H9 (cell line): ENCODE results near the gene HEBP2. TPM values are rescaled to one million over a fixed set of nuclear protein-coding genes. Genes with fewer than 3 reads are reported as not detected.

ENCODE experiments used
- DNase-seq: peaks from one replicate; pipeline ENCODE4 v3.0.0-alpha.2; 2017
- H2AFZ ChIP-seq: one replicate; pipeline ENCODE4 v1.6.1; 2013; ENCODE audit warnings: mild to moderate bottlenecking, low read length, control low read depth, moderate library complexity
- H2AK5ac ChIP-seq: 2 replicates; pipeline ENCODE4 v1.6.1; 2013; ENCODE audit warnings: low read length, control low read depth, mixed read lengths; ENCODE audit not compliant: insufficient read length
- H2BK120ac ChIP-seq: one replicate; pipeline ENCODE4 v1.6.1; 2013; ENCODE audit warnings: low read depth, mild to moderate bottlenecking, low read length, control low read depth, inconsistent platforms; ENCODE audit not compliant: poor library complexity, severe bottlenecking
- H2BK12ac ChIP-seq: 2 replicates; pipeline ENCODE4 v1.6.1; 2013; ENCODE audit warnings: low read length, control low read depth, mixed read lengths, low read depth; ENCODE audit not compliant: insufficient read length
- H2BK15ac ChIP-seq: 2 replicates; pipeline ENCODE4 v1.6.1; 2013; ENCODE audit warnings: low read depth, low read length, control low read depth
- H2BK20ac ChIP-seq: one replicate; pipeline ENCODE4 v1.6.1; 2013; ENCODE audit warnings: low read depth, mild to moderate bottlenecking, low read length, control low read depth, inconsistent platforms; ENCODE audit not compliant: poor library complexity, severe bottlenecking
- H2BK5ac ChIP-seq: 2 replicates; pipeline ENCODE4 v1.6.1; 2013; ENCODE audit warnings: low read length, control low read depth, mixed read lengths; ENCODE audit not compliant: insufficient read length
- H3K14ac ChIP-seq: 2 replicates; pipeline ENCODE4 v1.6.1; 2013; ENCODE audit warnings: low read length, control low read depth; ENCODE audit not compliant: insufficient read depth
- H3K18ac ChIP-seq: 2 replicates; pipeline ENCODE4 v1.6.1; 2013; ENCODE audit warnings: low read depth, mild to moderate bottlenecking, mixed read lengths, low read length, control low read depth; ENCODE audit not compliant: insufficient read length
- H3K23ac ChIP-seq: 2 replicates; pipeline ENCODE4 v1.6.1; 2013; ENCODE audit warnings: low read length, control low read depth, mixed read lengths, low read depth; ENCODE audit not compliant: insufficient read length
- H3K23me2 ChIP-seq: 2 replicates; pipeline ENCODE4 v1.6.1; 2013; ENCODE audit warnings: low read depth, mild to moderate bottlenecking, mixed read lengths, low read length, control low read depth; ENCODE audit not compliant: insufficient read length, poor library complexity, severe bottlenecking
- H3K27ac ChIP-seq: 2 replicates; pipeline ENCODE4 v1.5.1; 2013; ENCODE audit warnings: low read length, control low read depth, mixed read lengths, low read depth; ENCODE audit not compliant: insufficient read length
- H3K27me3 ChIP-seq: 2 replicates; pipeline ENCODE4 v1.6.1; 2013; ENCODE audit warnings: low read length, control low read depth, inconsistent platforms; ENCODE audit not compliant: insufficient read depth
- H3K4ac ChIP-seq: 2 replicates; pipeline ENCODE4 v1.6.1; 2013; ENCODE audit warnings: low read depth, mild to moderate bottlenecking, control low read depth, inconsistent platforms, low read length, moderate library complexity
- H3K4me1 ChIP-seq: 2 replicates; pipeline ENCODE4 v1.6.1; 2013; ENCODE audit warnings: low read length, control low read depth, inconsistent platforms; ENCODE audit not compliant: insufficient read depth
- H3K4me2 ChIP-seq: 2 replicates; pipeline ENCODE4 v1.6.1; 2013; ENCODE audit warnings: low read length, control low read depth, mixed read lengths; ENCODE audit not compliant: insufficient read length, insufficient read depth
- H3K56ac ChIP-seq: 2 replicates; pipeline ENCODE4 v1.6.1; 2013; ENCODE audit warnings: low read depth, mild to moderate bottlenecking, mixed read lengths, low read length, control low read depth; ENCODE audit not compliant: insufficient read length
- H3K79me1 ChIP-seq: 2 replicates; pipeline ENCODE4 v1.6.1; 2013; ENCODE audit warnings: low read depth, mild to moderate bottlenecking, moderate library complexity, low read length, control low read depth, inconsistent platforms; ENCODE audit not compliant: insufficient read depth, poor library complexity, severe bottlenecking
- H3K79me2 ChIP-seq: 2 replicates; pipeline ENCODE4 v1.6.1; 2013; ENCODE audit warnings: low read length, control low read depth, inconsistent platforms; ENCODE audit not compliant: insufficient read depth
- H3K9ac ChIP-seq: 2 replicates; pipeline ENCODE4 v1.6.1; 2013; ENCODE audit warnings: low read length, control low read depth, mixed read lengths; ENCODE audit not compliant: insufficient read length; ENCODE audit errors: extremely low read depth
- H3K9me3 ChIP-seq: one replicate; pipeline ENCODE4 v1.6.1; 2013; ENCODE audit warnings: low read depth, low read length, inconsistent platforms; ENCODE audit not compliant: control insufficient read depth
- H3T11ph ChIP-seq: one replicate; pipeline ENCODE4 v1.6.1; 2013; ENCODE audit warnings: mild to moderate bottlenecking, low read length, control low read depth, inconsistent platforms
- H4K20me1 ChIP-seq: one replicate; pipeline ENCODE4 v1.6.1; 2013; ENCODE audit not compliant: control insufficient read depth, insufficient read length, insufficient read depth
- H4K5ac ChIP-seq: 2 replicates; pipeline ENCODE4 v1.6.1; 2013; ENCODE audit warnings: low read depth, mild to moderate bottlenecking, mixed read lengths, low read length, control low read depth; ENCODE audit not compliant: insufficient read length
- H4K8ac ChIP-seq: replicated peaks from 2 replicates; pipeline ENCODE4 v1.6.1; 2013; ENCODE audit warnings: low read length, control low read depth, mixed read lengths, low read depth; ENCODE audit not compliant: insufficient read length
- H4K91ac ChIP-seq: 2 replicates; pipeline ENCODE4 v1.6.1; 2013; ENCODE audit warnings: low read depth, mild to moderate bottlenecking, moderate library complexity, mixed read lengths, low read length, control low read depth; ENCODE audit not compliant: insufficient read length
- H3K27ac Mint-ChIP-seq, 3 experiments: 2 replicates in 2 of 3; 3 replicates in 1 of 3; pipeline ENCODE4 v1.8.0; 2020 to 2021; ENCODE audit warnings: mixed read lengths in 3 of 3, mild to moderate bottlenecking in 1 of 3, moderate library complexity in 1 of 3
- H3K27me3 Mint-ChIP-seq: 2 replicates; pipeline ENCODE4 v1.8.0; 2021; ENCODE audit warnings: low read depth, mild to moderate bottlenecking, moderate library complexity, mixed read lengths
- H3K36me3 Mint-ChIP-seq, 3 experiments: 2 replicates in 2 of 3; 3 replicates in 1 of 3; pipeline ENCODE4 v1.8.0; 2020 to 2021; ENCODE audit warnings: low read depth in 3 of 3, mixed read lengths in 3 of 3; ENCODE audit not compliant: insufficient read depth in 1 of 3
- H3K4me1 Mint-ChIP-seq, 2 experiments: 2 replicates each; pipeline ENCODE4 v1.8.0; 2020; ENCODE audit warnings: mixed read lengths in 2 of 2
- H3K4me3 Mint-ChIP-seq, 2 experiments: 2 replicates in 1 of 2; 3 replicates in 1 of 2; pipeline ENCODE4 v1.8.0; 2020 to 2021; ENCODE audit warnings: mild to moderate bottlenecking in 2 of 2, mixed read lengths in 2 of 2, moderate library complexity in 1 of 2
- H3K9me3 Mint-ChIP-seq, 2 experiments: 2 replicates in 1 of 2; 3 replicates in 1 of 2; pipeline ENCODE4 v1.8.0; 2020; ENCODE audit warnings: mild to moderate bottlenecking in 2 of 2, mixed read lengths in 2 of 2, moderate library complexity in 1 of 2
- WGBS: extraction: QIAGEN DNeasy Blood & Tissue Kit; methylation state at CpG from one replicate; pipeline ENCODE4 v1.1.7; 2013; ENCODE audit warnings: missing lambda C conversion rate, low lambda C conversion rate, mixed read lengths; ENCODE audit not compliant: insufficient read length; ENCODE audit errors: extremely low coverage; 5-methylcytosine and 5-hydroxymethylcytosine counted together
- total RNA-seq: library from RNA; stranded (reverse); gene quantifications from 2 replicates; pipeline ENCODE4 v1.2.1, GENCODE V29; 2021
- TF ChIP-seq, protein P1 (sequence below): fragments of 200-600 bp; sonication (generic); conservative IDR thresholded peaks from 3 replicates; pipeline ENCODE4 v1.8.0; 2021; ENCODE audit warnings: antibody characterized with exemption, mild to moderate bottlenecking

HEBP2 gene
- total RNA-seq, 1 experiment from 2014 or later, result 57.8 TPM

DNA sequence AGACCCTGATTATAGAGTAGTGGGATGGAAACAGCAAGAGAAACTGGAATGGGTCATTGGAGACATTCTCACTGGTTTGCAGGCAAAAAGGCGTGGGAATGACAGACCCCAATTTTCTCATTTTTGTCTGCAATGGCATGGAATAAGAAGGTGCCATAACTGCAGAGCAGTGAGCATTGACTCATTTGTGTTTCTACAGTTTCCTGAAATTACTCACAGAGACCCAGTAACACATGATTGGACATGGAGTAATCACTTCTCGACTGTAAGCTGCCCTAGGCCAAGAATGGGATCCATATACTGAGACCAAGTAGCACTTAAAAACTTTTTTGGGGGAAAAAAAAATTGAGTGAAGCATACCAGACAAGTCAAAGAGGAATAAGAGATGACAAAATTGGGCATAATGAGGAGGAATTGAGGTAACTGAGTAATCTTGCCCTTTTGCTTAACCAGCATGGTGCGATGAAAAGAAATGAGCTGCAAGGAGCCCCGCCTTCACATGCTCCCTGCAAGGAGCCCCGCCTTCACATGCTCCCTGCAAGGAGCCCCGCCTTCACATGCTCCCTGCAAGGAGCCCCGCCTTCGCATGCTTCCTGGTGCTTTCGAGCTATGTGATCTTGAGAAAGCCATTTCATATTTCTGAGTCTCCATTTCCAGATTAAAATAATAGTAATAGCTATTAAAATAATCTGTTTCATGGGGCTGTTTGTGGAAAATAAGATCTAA is 51.1 kb downstream of the HEBP2 start:
- Histone ChIP-seq H3K9me3 (no peaks in the 10 kb centered on the region), H3K14ac (no peak overlapping the region), H3K4ac (no peak overlapping the region), H4K5ac (no peak overlapping the region), H3K56ac (no peak overlapping the region), H3K79me2 (no peaks in the 10 kb centered on the region), H2BK20ac (no peak overlapping the region), H3K23ac (no peak overlapping the region), H3K27me3 (no peaks in the 10 kb centered on the region), H3K18ac (no peak overlapping the region), H3K9ac (no peak overlapping the region), H2AK5ac (no peak overlapping the region), H3T11ph (no peak overlapping the region), H2AFZ (no peak overlapping the region), H2BK120ac (no peak overlapping the region), H2BK15ac (no peak overlapping the region), H2BK5ac (no peak overlapping the region), H4K20me1 (no peaks in the 10 kb centered on the region), H3K23me2 (no peaks in the 10 kb centered on the region), H3K4me2 (no peak overlapping the region), H3K4me1 (no peaks in the 10 kb centered on the region), H2BK12ac (no peak overlapping the region), H3K79me1 (no peaks in the 10 kb centered on the region), H3K27ac (no peak overlapping the region), H4K8ac (no peak overlapping the region), H4K91ac (no peak overlapping the region)
- no peak overlapping the region; a peak in 1 of 7 replicates for H3K27ac Mint-ChIP-seq
- WGBS, result no CpG with 5 or more reads among the region's 9 CpGs
- no peak for DNase-seq
- H3K36me3 Mint-ChIP-seq, result peaks cover 0 to 2% (median 0%) of the 10 kb centered on the region in 3 experiments; a peak in 1 of 7 replicates
- H3K27me3 Mint-ChIP-seq, result no peaks in the 10 kb centered on the region
- H3K4me1 Mint-ChIP-seq, result no peaks in the 10 kb centered on the region
- H3K9me3 Mint-ChIP-seq, result no peaks in the 10 kb centered on the region
- no peak overlapping the region for H3K4me3 Mint-ChIP-seq
- TF ChIP-seq, protein P1, sequence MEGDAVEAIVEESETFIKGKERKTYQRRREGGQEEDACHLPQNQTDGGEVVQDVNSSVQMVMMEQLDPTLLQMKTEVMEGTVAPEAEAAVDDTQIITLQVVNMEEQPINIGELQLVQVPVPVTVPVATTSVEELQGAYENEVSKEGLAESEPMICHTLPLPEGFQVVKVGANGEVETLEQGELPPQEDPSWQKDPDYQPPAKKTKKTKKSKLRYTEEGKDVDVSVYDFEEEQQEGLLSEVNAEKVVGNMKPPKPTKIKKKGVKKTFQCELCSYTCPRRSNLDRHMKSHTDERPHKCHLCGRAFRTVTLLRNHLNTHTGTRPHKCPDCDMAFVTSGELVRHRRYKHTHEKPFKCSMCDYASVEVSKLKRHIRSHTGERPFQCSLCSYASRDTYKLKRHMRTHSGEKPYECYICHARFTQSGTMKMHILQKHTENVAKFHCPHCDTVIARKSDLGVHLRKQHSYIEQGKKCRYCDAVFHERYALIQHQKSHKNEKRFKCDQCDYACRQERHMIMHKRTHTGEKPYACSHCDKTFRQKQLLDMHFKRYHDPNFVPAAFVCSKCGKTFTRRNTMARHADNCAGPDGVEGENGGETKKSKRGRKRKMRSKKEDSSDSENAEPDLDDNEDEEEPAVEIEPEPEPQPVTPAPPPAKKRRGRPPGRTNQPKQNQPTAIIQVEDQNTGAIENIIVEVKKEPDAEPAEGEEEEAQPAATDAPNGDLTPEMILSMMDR, result no peak
